Transverse colon (tissue), 4 donors: ENCODE results near the gene FBXO33. TPM values are rescaled to one million over a fixed set of nuclear protein-coding genes. Genes with fewer than 3 reads are reported as not detected.
"Not testable (repeated sequence)": the region's sequence is repeated elsewhere in the genome, so short reads cannot be mapped to it uniquely, and the experiment has no call there.

Experiments
- DNase-seq: peaks from one replicate; pipeline ENCODE4 v3.0.0-alpha.2; 2019
- H3K27ac ChIP-seq, 4 donors: fragments of 200-600 bp; sonication (generic); 2 replicates each; pipeline ENCODE4 v1.5.1; 2016 to 2018; ENCODE audit warnings: inconsistent platforms in 4 of 4
- H3K27me3 ChIP-seq: fragments of 200-600 bp; sonication (generic); 2 replicates; pipeline ENCODE4 v1.5.1; 2017; ENCODE audit warnings: inconsistent platforms
- H3K36me3 ChIP-seq, 4 donors: fragments of 200-600 bp; sonication (generic); 2 replicates each; pipeline ENCODE4 v1.5.1; 2017 to 2019; ENCODE audit warnings: inconsistent platforms in 4 of 4
- H3K4me1 ChIP-seq, 4 donors: fragments of 200-600 bp; sonication (generic); 2 replicates each; pipeline ENCODE4 v1.5.1; 2017 to 2020; ENCODE audit warnings: inconsistent platforms in 4 of 4
- H3K4me3 ChIP-seq, 4 donors: fragments of 200-600 bp; sonication (generic); 1 replicate in 1 of 4; 2 replicates in 3 of 4; pipeline versions ENCODE4 v1.5.1 to v1.6.1; 2017 to 2019; ENCODE audit warnings: inconsistent platforms in 4 of 4
- H3K9me3 ChIP-seq, 2 donors: fragments of 200-600 bp; sonication (generic); 2 replicates each; pipeline ENCODE4 v1.5.1; 2017 to 2019; ENCODE audit warnings: inconsistent platforms in 2 of 2
- EP300 ChIP-seq: sonication (generic); formaldehyde crosslinking; IDR thresholded peaks from one replicate; pipeline ENCODE4 v1.6.1; 2017; ENCODE audit warnings: antibody characterized with exemption, low read depth
- POLR2A ChIP-seq: fragments of 450-650 bp; IDR thresholded peaks from one replicate; pipeline ENCODE4 v1.6.1; 2016; ENCODE audit warnings: antibody characterized with exemption, mild to moderate bottlenecking, moderate library complexity
- POLR2AphosphoS5 ChIP-seq, 3 donors: sonication (generic); formaldehyde crosslinking; IDR thresholded peaks; one replicate each; pipeline ENCODE4 v1.6.1; 2016; ENCODE audit warnings: antibody characterized with exemption in 3 of 3
- WGBS, 2 donors: methylation state at CpG; one replicate each; pipeline ENCODE4 v1.1.5; 2018; ENCODE audit warnings: low coverage in 1 of 2; 5-methylcytosine and 5-hydroxymethylcytosine counted together
- in situ Hi-C, 4 donors: fragments of 200-750 bp; cut with MboI; loops; one replicate each; pipeline versions ENCODE4 v1.15.0 to v1.15.1; 2017; ENCODE audit warnings: low sequenced_read_pairs in 3 of 4, low pct_ligation_motif_present in 1 of 4, low pct_unique_long_range_greater_than_20kb in 1 of 4
- intact Hi-C: fragments of 100-400 bp; cut with DNase I; formaldehyde crosslinking; loops from one replicate; pipeline ENCODE4 v1.15.1; 2023; ENCODE audit warnings: low total_unique reads
- total RNA-seq, 4 donors: library from RNA; depleted of rRNA; stranded (reverse); fragments of >200 nt; gene quantifications; one replicate each; pipeline ENCODE4 v1.1.0, GENCODE V29; 2016
- TF ChIP-seq, protein P1 (sequence below), 5 experiments: fragments of 200-600 bp in 3 of 5; fragments of 450-650 bp in 2 of 5; sonication (generic) in 3 of 5; IDR thresholded peaks; 1 replicate in 2 of 5; 2 replicates in 3 of 5; pipeline ENCODE4 v1.5.1; 2016 to 2017; ENCODE audit warnings: antibody characterized with exemption in 5 of 5, inconsistent platforms in 3 of 5, mild to moderate bottlenecking in 2 of 5, moderate library complexity in 1 of 5

The FBXO33 gene
- total RNA-seq, 4 donors from 2014 or later, result 4.5 to 12.1 (median 9.7) TPM

DNA sequence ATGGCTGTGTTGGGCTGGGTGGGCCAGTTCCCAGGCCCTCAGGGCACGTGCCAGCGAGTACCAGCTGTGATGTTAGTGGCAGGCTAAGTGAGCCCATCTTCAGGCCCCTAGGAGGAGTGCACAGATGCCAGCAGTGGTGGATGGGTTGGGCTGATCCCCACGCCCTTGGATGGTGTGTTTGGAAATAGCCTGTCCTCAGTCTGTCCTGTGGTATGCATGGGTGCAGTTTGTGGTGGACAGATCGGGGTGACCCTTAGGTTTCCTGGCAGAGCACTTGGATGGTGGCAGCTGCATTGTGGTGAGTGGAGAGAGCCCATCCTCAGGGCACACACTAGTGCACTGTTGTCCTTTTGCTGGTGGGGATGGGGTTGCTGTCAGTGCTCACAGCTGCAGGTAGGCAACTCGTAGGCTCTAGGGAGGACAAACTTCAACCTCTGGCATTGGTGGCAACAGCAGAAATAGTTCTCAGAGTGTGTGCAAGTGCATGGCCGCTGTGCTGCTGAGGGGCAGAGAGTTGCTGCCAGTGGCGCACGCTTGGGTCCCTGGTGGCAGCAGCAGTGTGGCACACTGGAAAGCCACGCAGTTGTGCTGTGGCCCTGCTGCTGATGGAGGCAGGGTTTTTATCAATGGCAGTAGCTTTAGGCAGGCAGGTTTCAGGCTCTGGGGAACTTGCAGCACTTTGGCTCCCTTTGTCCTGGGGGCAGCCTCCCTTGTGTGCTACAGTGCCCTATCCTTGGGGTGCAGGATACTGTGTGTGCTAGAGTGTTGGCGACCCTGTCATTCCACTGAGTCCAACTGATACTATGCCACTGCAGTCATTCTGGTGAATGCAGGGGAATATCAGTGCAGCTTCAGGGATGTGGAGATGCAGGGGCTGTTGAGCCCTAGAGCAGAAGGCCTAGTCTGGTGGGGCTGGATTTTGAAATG is 65.5 kb downstream of the FBXO33 start:
- peaks cover 5 to 14% of the 10 kb centered on the region in 2 donors for H3K9me3 ChIP-seq
- DNase-seq, result no peak
- H3K27ac ChIP-seq, result no peak overlapping the region
- H3K36me3 ChIP-seq, result peaks cover 0 to 9% (median 0%) of the 10 kb centered on the region in 4 donors
- WGBS, 2 donors, result 91% methylated on average over 10 of the region's 10 CpGs; no CpG with 5 or more reads in 1 of the 2 donors
- intact Hi-C loops, result no loop called here
- in situ Hi-C loops, result no loop called here
- TF ChIP-seq POLR2AphosphoS5 (IDR thresholded peaks at IDR 0.05), result no peak
- TF ChIP-seq EP300, result no peak
- TF ChIP-seq, protein P1, sequence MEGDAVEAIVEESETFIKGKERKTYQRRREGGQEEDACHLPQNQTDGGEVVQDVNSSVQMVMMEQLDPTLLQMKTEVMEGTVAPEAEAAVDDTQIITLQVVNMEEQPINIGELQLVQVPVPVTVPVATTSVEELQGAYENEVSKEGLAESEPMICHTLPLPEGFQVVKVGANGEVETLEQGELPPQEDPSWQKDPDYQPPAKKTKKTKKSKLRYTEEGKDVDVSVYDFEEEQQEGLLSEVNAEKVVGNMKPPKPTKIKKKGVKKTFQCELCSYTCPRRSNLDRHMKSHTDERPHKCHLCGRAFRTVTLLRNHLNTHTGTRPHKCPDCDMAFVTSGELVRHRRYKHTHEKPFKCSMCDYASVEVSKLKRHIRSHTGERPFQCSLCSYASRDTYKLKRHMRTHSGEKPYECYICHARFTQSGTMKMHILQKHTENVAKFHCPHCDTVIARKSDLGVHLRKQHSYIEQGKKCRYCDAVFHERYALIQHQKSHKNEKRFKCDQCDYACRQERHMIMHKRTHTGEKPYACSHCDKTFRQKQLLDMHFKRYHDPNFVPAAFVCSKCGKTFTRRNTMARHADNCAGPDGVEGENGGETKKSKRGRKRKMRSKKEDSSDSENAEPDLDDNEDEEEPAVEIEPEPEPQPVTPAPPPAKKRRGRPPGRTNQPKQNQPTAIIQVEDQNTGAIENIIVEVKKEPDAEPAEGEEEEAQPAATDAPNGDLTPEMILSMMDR (IDR thresholded peaks at IDR 0.05), result no peak
- TF ChIP-seq POLR2A, result no peak
- no peaks in the 10 kb centered on the region for H3K4me1 ChIP-seq
- H3K27me3 ChIP-seq, result no peaks in the 10 kb centered on the region
- H3K4me3 ChIP-seq, result no peak overlapping the region

DNA sequence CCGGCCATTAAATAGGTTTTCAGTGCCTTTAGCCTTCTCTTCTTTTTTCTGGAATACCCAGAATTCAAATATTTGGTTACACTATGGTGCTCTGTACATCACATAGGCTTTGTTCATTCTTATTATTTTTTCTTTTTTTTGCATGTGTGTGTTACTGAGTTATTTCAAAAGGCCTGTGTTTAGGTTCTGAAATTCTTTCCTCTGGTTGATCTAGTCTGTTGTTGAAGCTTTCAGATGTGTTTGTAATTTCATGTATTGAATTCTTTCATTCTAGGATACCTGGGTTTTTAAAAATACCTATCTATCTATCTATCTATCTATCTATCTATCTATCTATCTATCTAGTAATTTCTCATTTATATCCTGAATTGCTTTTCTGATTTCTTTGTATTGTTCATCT is 66.9 kb downstream of the FBXO33 start:
- Histone ChIP-seq H3K4me1 (no peaks in the 10 kb centered on the region), H3K36me3 (peaks cover 0 to 5% (median 0%) of the 10 kb centered on the region in 4 donors), H3K27ac (no peak overlapping the region), H3K27me3 (no peaks in the 10 kb centered on the region), H3K9me3 (peaks cover 5 to 14% of the 10 kb centered on the region in 2 donors), H3K4me3 (no peak overlapping the region)
- intact Hi-C loops, result no loop called here
- no peak for DNase-seq
- 96% methylated on average over 1 of the region's 1 CpG; no CpG with 5 or more reads in 1 of the 2 donors for WGBS, 2 donors
- in situ Hi-C loops, result no loop called here
- TF ChIP-seq, protein P1 (IDR thresholded peaks at IDR 0.05), result no peak
- no peak for TF ChIP-seq POLR2AphosphoS5 (IDR thresholded peaks at IDR 0.05)
- no peak for TF ChIP-seq EP300
- TF ChIP-seq POLR2A, result no peak

DNA sequence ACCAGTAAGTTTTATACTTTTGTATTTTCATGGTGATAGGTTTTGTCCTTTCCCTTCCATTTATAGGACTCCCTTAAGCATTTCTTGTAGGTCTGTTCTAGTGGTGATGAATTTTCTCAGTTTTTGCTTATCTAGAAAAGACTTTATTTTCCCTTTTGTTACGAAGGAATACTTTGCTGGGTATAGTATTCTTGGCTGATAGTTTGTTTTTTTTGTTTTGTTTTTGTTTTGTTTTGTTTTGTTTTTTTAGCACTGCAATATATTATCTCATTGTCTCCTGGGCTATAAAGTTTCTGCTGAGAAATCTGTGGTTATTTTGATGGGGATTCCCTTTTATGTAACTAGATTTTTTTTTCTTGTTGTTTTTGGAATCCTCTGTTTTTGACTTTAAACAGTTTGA is 67.7 kb downstream of the FBXO33 start:
- Histone ChIP-seq H3K9me3 (peaks cover 5 to 14% of the 10 kb centered on the region in 2 donors), H3K36me3 (peaks cover 0 to 5% (median 0%) of the 10 kb centered on the region in 4 donors), H3K4me3 (no peak overlapping the region), H3K27ac (no peak overlapping the region), H3K27me3 (no peaks in the 10 kb centered on the region), H3K4me1 (no peaks in the 10 kb centered on the region)
- DNase-seq, result no peak
- WGBS, 2 donors, result 92 to 94% methylated on average over 1 of the region's 1 CpG
- intact Hi-C loops, result no loop called here
- in situ Hi-C loops, result no loop called here
- TF ChIP-seq, protein P1 (IDR thresholded peaks at IDR 0.05), result no peak
- TF ChIP-seq POLR2AphosphoS5 (IDR thresholded peaks at IDR 0.05) (no peak), POLR2A (no peak), EP300 (no peak)

DNA sequence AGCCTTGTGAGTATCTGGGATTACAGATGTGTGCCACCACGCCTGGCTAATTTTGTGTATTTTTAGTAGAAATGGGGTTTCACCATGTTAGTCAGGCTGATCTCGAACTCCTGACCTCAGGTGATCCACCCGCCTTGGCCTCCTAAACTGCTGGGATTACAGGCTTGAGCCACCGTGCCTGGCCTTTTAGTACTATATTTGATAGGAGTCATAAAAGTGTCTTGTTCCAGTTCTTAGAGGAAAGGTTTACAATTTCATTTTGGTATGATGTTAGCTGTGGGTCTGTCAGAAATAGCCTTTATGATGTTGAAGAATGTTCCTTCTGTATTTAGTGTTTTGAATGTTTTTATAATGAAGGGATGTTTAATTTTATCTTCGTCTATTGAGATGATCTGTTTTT is 70.7 kb downstream of the FBXO33 start:
- DNase-seq, H3K4me1 ChIP-seq, H3K4me3 ChIP-seq, in situ Hi-C loops, H3K36me3 ChIP-seq, H3K27me3 ChIP-seq, H3K27ac ChIP-seq, intact Hi-C loops: not testable (repeated sequence)
- 80 to 87% methylated on average over 5 of the region's 5 CpGs for WGBS, 2 donors
- H3K9me3 ChIP-seq, result peaks cover 5 to 14% of the 10 kb centered on the region in 2 donors
